Ishikawa (cell line): Measurements from ENCODE around the gene TSPAN6.

Experiments
- CEBPB ChIP-seq: IDR thresholded peaks from 2 replicates; pipeline ENCODE4 v1.6.1; 2012
- CREB1 ChIP-seq: IDR thresholded peaks from 2 replicates; pipeline ENCODE4 v1.6.1; 2012; ENCODE audit warnings: low read depth
- EGR1 ChIP-seq: IDR thresholded peaks from 2 replicates; pipeline ENCODE4 v1.6.1; 2012
- EP300 ChIP-seq: IDR thresholded peaks from 2 replicates; pipeline ENCODE4 v1.6.1; 2012; ENCODE audit warnings: borderline replicate concordance
- FOXM1 ChIP-seq: IDR thresholded peaks from 2 replicates; pipeline ENCODE4 v1.6.1; 2012; ENCODE audit warnings: low read depth, borderline replicate concordance
- NFIC ChIP-seq: IDR thresholded peaks from 2 replicates; pipeline ENCODE4 v1.6.1; 2012
- RAD21 ChIP-seq: IDR thresholded peaks from 2 replicates; pipeline ENCODE4 v1.6.1; 2012; ENCODE audit warnings: low read depth
- TAF1 ChIP-seq: IDR thresholded peaks from 2 replicates; pipeline ENCODE4 v1.6.1; 2012; ENCODE audit warnings: low read depth, mild to moderate bottlenecking
- TCF12 ChIP-seq: IDR thresholded peaks from 2 replicates; pipeline ENCODE4 v1.6.1; 2012; ENCODE audit warnings: low read depth
- TEAD4 ChIP-seq: IDR thresholded peaks from 2 replicates; pipeline ENCODE4 v1.6.1; 2012
- YY1 ChIP-seq: IDR thresholded peaks from 2 replicates; pipeline ENCODE4 v1.6.1; 2012; ENCODE audit warnings: low read depth
- ZBTB7A ChIP-seq: IDR thresholded peaks from 2 replicates; pipeline ENCODE4 v1.6.1; 2012; ENCODE audit warnings: low read depth
- TF ChIP-seq, protein P1 (sequence below): IDR thresholded peaks from 2 replicates; pipeline ENCODE4 v1.6.1; 2012
- TF ChIP-seq, protein P2 (sequence below): IDR thresholded peaks from 2 replicates; pipeline ENCODE4 v1.6.1; 2012; ENCODE audit warnings: low read depth, mild to moderate bottlenecking
- TF ChIP-seq, protein P3 (sequence below): IDR thresholded peaks from 2 replicates; pipeline ENCODE4 v1.6.1; 2012

TSPAN6 gene

GRCh38 chrX:100611951-100612350, 24.7 kb downstream of the TSPAN6 start:
- TF ChIP-seq, protein P1, sequence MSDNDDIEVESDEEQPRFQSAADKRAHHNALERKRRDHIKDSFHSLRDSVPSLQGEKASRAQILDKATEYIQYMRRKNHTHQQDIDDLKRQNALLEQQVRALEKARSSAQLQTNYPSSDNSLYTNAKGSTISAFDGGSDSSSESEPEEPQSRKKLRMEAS: no peak
- TF ChIP-seq YY1 (no peak), CEBPB (no peak), TEAD4 (no peak), EP300 (no peak), TAF1 (no peak), TCF12 (no peak), CREB1 (no peak), FOXM1 (no peak), NFIC (no peak), EGR1 (no peak), RAD21 (no peak)
- TF ChIP-seq, protein P2, sequence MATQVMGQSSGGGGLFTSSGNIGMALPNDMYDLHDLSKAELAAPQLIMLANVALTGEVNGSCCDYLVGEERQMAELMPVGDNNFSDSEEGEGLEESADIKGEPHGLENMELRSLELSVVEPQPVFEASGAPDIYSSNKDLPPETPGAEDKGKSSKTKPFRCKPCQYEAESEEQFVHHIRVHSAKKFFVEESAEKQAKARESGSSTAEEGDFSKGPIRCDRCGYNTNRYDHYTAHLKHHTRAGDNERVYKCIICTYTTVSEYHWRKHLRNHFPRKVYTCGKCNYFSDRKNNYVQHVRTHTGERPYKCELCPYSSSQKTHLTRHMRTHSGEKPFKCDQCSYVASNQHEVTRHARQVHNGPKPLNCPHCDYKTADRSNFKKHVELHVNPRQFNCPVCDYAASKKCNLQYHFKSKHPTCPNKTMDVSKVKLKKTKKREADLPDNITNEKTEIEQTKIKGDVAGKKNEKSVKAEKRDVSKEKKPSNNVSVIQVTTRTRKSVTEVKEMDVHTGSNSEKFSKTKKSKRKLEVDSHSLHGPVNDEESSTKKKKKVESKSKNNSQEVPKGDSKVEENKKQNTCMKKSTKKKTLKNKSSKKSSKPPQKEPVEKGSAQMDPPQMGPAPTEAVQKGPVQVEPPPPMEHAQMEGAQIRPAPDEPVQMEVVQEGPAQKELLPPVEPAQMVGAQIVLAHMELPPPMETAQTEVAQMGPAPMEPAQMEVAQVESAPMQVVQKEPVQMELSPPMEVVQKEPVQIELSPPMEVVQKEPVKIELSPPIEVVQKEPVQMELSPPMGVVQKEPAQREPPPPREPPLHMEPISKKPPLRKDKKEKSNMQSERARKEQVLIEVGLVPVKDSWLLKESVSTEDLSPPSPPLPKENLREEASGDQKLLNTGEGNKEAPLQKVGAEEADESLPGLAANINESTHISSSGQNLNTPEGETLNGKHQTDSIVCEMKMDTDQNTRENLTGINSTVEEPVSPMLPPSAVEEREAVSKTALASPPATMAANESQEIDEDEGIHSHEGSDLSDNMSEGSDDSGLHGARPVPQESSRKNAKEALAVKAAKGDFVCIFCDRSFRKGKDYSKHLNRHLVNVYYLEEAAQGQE: no peak
- TF ChIP-seq, protein P3, sequence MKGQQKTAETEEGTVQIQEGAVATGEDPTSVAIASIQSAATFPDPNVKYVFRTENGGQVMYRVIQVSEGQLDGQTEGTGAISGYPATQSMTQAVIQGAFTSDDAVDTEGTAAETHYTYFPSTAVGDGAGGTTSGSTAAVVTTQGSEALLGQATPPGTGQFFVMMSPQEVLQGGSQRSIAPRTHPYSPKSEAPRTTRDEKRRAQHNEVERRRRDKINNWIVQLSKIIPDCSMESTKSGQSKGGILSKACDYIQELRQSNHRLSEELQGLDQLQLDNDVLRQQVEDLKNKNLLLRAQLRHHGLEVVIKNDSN: no peak

- TF ChIP-seq YY1 (no peak), RAD21 (peak; percentile 26; the same call in 1 of the 2 replicates)
- TF ChIP-seq, protein P3: no peak
These were observed 27.0 kb downstream of the TSPAN6 start for GRCh38 chrX:100609591-100609990.

GRCh38 chrX:100606753-100607152, 29.9 kb downstream of the TSPAN6 start:
- TF ChIP-seq TAF1 (no peak), EGR1 (no peak)

DNA sequence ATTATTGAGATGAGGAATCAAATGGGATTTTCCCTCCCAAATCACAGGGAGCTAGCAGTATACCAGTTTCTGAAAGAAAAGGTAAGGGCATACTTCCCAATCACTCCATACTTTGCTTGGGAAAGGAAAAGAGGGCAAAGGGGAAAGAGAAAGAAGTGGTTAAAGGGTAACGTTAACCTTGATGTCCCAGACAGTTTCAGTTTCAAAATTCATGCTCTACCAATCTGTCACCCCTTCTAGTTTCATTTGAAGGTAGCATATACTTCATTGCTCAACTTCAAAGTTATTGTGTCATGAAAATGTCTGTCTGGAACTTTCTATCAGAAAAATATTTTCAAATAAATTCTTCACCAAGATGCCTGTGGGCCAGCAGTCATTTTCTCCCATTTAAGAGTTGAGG, 35.8 kb downstream of the TSPAN6 start:
- TF ChIP-seq TCF12: no peak
- TF ChIP-seq NFIC: no peak
- TF ChIP-seq EGR1: no peak
- TF ChIP-seq, protein P1: no peak
- TF ChIP-seq YY1: no peak
- TF ChIP-seq FOXM1: no peak
- TF ChIP-seq ZBTB7A: no peak
- no peak for TF ChIP-seq TEAD4
- TF ChIP-seq, protein P2: no peak
- TF ChIP-seq, protein P3: no peak
- no peak for TF ChIP-seq TAF1
- TF ChIP-seq CREB1: no peak
- TF ChIP-seq RAD21: no peak
- TF ChIP-seq CEBPB: no peak
- no peak for TF ChIP-seq EP300

DNA sequence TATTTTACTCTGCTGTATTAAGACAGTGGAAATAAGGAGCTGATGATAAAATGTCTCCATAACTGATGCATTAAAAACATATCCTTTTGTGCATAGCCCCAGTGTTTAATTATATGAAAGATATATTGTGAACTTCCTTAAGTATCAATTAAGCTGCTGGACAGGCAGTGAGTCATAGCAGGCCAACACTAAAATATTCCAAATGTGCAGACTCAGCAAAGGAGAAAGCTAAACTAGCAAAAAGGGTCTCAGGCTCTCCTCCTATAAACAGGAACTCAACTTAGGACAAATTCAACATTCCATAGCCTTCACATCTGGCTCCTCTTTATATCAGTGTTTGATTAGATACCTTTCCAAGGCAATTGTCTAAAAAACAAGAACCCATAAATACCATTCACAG, 36.3 kb downstream of the TSPAN6 start:
- no peak for TF ChIP-seq FOXM1
- no peak for TF ChIP-seq CEBPB
- TF ChIP-seq, protein P1: no peak
- no peak for TF ChIP-seq TCF12
- TF ChIP-seq EGR1: no peak
- no peak for TF ChIP-seq YY1
- no peak for TF ChIP-seq TEAD4
- TF ChIP-seq CREB1: no peak
- TF ChIP-seq, protein P2: no peak
- TF ChIP-seq RAD21: no peak
- TF ChIP-seq ZBTB7A: no peak
- no peak for TF ChIP-seq EP300
- TF ChIP-seq NFIC: no peak
- TF ChIP-seq TAF1: no peak
- TF ChIP-seq, protein P3: no peak
